ENCODE measurements around the gene ZNF559.

The ZNF559 gene

GRCh38 chr19:9381361-9381785, 57.4 kb downstream of the ZNF559 start:
- no peak for TF ChIP-seq CTCF (IDR thresholded peaks at IDR 0.05; ENCODE audit: poor library complexity, severe bottlenecking)
- Histone ChIP-seq H3K4me3 (ENCODE audit: severe bottlenecking) (no peak overlapping the region), H3K4me1 (ENCODE audit: insufficient read depth, poor library complexity, severe bottlenecking) (no peaks in the 10 kb centered on the region), H3K27ac (ENCODE audit: poor library complexity, severe bottlenecking) (no peak overlapping the region), H3K27me3 (ENCODE audit: insufficient read depth, poor library complexity, severe bottlenecking) (no peaks in the 10 kb centered on the region), H3K36me3 (ENCODE audit: low read depth) (peaks cover 54% of the 10 kb centered on the region), H3K9me3 (ENCODE audit: severe bottlenecking) (peaks cover 37% of the 10 kb centered on the region)
- DNase-seq (ENCODE audit: low spot score) (no peak), ATAC-seq (ENCODE audit: low read depth) (no peak)

All from RWPE2 (cell line).